Amniotic stem cell (primary cell): ENCODE results near the gene SLC16A9.
"Not testable (repeated sequence)": the region's sequence is repeated elsewhere in the genome, so short reads cannot be mapped to it uniquely, and the experiment has no call there.

Experiments used
- DNase-seq: peaks from one replicate; lab custom pipeline; 2025; lab: John Stamatoyannopoulos, UW

The SLC16A9 gene, protein sequence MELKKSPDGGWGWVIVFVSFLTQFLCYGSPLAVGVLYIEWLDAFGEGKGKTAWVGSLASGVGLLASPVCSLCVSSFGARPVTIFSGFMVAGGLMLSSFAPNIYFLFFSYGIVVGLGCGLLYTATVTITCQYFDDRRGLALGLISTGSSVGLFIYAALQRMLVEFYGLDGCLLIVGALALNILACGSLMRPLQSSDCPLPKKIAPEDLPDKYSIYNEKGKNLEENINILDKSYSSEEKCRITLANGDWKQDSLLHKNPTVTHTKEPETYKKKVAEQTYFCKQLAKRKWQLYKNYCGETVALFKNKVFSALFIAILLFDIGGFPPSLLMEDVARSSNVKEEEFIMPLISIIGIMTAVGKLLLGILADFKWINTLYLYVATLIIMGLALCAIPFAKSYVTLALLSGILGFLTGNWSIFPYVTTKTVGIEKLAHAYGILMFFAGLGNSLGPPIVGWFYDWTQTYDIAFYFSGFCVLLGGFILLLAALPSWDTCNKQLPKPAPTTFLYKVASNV

DNA sequence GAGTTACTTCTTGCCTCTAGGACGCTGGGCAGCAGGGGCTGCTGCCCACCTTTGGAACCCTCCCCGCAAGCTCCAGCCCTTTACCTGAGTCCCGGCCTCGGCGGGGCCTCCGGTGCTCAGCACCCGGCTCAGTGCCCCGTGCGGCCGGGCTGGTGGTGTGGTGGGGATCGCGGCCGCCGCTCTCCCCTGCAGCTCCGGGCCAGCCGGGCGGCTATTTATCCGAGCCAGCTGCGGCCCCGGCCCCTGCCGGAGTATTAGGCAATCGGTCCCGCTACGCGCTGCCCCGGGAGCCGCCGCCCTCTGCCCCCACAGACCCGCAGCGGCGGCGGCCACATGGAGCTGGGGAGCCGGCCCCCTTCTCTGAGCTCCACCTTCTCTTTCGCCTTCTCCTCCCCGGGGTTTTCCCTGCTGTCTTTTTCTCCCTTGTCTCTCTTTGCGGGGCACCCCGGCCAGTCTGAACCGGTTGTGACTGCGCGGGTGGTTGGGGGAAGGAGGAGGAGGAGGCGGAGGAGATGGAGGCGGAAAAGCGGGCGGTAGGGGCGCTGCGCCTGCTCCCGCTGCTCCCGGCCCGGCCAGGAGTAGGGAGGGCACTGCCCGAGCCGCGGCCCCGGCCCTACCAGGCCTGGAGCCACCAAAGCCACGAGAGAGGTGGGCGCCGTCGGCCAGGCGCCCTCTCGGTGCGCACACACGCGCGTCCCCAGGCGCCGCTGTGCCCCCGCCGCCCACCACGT lies at the start of gene SLC16A9:
TSS of gene SLC16A9 (minus strand) at position 456 of the 731 bp plus-strand sequence. CDS start 25,559 bp downstream, outside the sequence.
- no peak for DNase-seq

DNA sequence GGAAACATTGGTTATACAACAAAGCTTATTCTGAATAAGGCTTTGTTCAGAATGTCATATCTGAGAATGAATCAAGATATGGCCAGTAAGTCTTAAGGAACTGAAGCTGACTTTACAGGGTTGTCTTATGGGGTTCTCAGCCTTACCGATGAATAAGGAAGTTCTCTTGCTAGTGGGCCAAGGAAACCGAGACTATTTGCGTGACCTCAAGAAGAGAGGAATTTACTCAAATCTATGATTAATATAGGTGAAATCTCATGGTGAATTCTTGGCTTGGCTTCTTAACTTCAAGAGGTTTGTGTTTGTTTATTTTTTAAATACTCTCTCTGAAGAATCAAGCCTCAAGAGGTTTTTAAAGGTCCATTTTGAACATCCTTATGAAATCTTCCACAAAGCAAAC lies 48.3 kb upstream of the SLC16A9 start:
- DNase-seq: no peak

DNA sequence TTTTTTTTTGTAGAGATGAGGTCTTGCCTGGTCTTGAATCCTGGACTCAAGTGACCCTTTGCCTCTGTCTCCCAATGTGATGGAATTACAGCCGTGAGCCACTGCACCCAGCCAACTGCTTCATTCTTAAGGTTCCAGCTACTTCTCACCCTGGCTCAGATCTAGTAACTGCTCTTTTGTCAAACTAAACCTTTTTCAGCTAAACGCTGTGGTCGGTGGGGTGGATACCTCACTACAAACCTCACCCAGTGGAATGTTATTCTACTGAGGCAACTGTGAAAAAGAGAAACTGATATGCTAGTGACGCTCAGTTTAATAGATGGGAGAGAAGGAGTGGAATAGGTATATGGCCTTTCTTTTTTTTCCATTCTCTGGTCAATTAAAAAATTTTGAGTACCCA lies 45.3 kb upstream of the SLC16A9 start:
- DNase-seq: no peak

DNA sequence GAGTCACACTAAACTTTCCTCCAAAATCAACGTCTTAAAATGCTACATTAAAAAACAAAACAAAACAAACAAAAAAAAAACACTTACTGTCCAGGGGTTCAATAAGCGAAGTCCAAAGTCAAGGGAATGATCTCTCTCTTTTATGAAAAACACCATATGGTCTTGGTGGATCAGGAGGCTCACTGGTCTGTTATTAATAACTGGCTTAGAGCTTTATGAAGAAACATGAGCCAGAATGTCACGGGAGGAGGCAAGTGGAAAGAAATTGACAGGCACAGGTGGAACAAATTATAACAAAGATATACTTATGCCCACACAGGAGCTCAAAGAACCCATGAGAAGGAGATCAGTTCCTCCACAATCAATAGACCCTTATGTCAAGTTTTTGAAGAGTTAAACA lies 43.6 kb upstream of the SLC16A9 start, which contains the start of gene MRLN:
TSS of gene MRLN (minus strand) at position 189 of the 400 bp plus-strand sequence.
- no peak for DNase-seq

DNA sequence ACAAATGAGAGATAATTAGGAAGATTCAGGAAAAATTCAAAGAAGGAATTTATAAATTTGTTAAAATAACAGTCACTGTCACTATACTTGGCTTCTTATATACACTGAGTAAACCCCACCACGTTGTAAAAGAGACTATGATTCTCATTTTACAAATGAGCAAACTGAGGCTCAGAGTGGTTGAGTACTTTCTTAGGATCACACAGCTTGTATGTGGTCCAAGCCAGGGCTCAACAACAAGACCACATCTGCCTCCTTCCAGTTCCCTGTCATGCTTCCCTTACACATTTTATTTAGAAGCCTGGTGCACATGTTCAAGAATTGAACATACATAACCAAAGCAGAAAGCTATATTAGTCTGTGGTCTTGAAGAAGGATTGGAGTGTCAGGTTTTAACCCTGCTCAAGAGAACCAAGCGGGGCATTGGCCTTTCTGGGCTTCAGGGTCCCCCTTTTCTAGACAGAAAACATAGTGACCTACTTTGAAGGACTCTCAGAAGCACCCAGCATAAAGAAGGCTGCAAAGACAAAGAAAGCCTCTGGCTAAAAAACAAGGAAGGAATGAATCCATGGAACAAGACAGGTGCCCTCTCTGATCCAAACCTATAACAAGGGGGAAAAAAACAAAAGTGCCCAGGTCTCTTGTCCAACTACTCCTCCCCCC lies 42.8 kb upstream of the SLC16A9 start:
- DNase-seq: no peak

DNA sequence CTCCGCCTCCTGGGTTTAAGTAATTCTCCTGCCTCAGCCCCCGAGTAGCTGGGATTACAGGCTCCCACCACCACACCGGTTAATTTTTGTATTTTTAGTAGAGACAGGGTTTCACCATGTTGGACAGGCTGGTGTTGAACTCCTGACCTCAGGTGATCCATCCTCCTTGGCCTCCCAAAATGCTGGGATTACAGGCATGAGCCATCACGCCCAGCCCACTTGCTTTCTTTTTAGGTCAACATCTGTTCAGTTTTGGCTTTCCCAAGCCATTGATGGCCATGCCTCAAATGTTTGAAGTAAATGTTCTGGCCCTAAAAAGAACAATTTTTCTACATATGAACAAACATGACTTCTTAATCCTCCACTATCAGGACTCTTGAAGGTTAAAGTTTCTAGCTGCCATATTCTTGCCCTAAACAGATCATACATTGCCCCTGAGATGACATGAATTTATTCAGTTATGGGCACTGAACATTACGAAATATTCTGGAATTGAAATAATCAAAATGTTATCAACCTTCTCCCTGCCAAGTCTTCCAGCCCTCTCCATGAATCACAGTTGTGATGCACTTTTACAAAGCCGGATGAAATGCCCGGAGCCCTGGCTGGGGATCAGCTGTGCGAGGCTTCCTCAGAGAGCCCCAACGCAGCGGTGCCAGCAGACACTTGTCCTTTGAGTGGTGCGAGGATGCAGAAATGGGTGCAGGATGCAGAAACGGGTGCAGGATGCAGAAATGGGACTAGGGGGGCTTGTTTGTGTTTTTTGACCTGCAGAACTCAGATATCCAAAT lies 40.7 kb upstream of the SLC16A9 start:
- DNase-seq: no peak

DNA sequence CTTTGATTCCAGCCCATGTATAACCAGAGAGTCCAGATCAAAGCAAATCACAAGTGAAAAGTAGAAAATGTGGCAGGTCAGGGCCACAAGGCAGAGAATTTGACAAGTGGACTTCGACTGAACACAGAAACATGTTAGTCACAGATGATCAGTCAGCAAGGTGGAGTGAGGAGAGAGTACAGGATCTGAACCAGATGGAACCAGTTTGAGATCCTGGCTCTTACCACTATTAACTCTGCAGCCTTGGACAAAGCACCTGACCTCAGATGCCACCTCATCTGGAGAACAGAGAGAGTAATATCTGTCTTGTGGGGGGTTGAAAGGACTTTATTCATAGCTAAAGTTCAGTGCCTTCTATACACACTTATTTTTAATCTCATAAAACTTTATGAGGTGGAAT lies 39.2 kb upstream of the SLC16A9 start:
- DNase-seq: no peak

DNA sequence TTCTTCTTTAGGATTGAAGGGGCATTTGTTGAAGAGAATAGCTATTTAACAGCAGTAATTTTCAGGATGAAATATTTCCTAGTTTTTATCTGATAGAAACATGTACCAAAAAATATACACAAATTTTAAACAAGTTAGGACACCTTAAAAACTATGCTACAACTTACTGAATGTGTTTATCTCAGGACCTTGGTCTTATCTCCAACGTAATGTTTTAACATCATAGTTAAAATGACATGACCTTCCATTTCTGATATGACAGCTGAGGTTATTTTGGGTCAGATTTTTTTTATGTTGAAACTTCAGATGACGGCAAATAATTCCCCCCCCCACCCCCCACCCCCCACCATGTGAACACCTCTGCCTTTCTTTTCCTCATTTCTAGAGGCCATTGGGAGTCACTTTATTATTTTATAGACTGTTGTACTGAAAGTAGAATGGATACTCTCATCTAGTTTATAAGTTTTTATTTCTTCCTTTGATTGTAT lies 35.6 kb upstream of the SLC16A9 start:
- DNase-seq: no peak

DNA sequence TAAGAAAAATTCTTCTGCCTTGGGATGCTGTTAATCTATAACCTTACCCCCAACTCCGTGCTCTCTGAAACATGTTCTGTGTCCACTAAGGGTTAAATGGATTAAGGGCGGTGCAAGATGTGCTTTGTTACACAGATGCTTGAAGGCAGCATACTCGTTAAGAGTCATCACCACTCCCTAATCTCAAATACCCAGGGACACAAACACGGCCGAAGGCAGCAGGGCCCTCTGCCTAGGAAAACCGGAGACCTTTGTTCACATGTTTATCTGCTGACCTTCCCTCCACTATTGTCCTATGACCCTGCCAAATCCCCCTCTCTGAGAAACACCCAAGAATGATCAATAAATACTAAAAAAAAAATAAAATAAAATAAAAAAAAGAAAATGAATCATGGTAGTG lies 35.1 kb upstream of the SLC16A9 start:
- not testable (repeated sequence) for DNase-seq

DNA sequence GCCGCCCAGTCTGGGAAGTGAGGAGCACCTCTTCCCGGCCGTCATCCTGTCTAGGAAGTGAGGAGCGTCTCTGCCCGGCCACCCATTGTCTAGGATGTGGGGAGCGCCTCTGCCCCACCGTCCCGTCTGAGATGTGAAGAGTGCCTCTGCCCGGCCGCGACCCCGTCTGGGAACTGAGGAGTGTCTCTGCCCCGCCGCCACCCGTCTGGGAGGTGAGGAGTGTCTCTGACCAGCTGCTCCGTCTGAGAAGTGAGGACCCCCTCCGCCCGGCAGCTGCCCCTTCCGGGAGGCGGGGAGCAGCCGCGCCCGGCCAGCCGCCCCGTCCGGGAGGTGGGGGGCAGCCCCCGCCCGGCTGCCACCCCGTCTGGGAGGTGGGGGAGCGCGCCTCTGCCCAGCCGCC lies 34.5 kb upstream of the SLC16A9 start:
- DNase-seq: not testable (repeated sequence)

DNA sequence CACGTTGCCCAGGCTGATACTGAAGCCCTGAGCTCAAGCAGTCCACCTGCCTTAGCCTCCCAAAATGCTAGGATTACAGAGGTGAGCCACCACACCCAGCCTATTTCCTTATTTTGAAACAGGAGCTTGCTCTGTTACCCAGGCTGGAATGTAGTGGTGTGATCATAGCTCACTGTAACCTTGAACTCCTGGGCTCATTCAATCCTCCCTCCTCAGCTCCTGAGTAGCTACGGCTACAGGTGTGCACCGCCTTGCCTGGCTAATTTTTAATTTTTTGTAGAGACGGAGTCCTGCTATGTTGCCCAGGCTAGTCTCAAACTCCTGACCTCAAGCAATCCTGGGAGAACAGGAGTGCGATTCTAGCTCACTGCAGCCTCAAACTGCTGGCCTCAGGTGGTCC lies 31.9 kb upstream of the SLC16A9 start:
- DNase-seq: no peak

DNA sequence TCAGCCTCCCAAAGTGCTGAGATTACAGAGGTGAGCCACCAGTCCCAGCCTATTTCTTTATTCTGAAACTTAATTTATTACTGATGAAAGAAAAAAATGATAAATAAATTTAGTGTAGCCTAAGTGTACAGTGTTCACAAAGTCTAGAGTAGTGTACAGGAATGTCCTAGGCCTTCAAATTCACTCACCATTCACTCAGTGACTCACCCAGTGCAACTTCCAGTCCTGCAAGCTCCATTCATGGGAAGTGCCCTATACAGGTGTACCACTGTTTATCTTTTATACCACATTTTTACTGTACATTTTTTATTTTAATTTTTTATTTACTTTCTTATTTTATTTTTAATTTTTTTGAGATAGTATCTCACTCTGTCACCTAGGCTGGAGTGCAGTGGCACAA lies 31.4 kb upstream of the SLC16A9 start:
- DNase-seq: no peak

DNA sequence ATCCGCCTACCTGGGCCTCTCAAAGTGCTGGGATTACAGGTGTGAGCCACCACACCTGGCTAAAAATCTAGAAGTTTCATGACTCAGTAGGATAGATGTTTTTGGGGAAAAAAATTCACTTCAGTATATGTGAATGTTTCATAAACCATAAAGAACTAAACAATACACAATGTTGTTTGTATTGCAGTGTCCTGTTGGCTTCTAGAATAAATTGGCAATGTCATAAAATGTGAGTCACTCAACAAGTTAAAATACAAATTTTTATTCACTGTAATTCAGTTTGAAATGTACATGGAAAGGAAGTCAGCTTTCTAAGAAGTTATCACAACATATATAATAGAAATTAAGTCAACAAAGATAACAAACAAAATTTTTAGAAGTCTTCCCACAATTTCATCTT lies 27.1 kb upstream of the SLC16A9 start:
- no peak for DNase-seq

DNA sequence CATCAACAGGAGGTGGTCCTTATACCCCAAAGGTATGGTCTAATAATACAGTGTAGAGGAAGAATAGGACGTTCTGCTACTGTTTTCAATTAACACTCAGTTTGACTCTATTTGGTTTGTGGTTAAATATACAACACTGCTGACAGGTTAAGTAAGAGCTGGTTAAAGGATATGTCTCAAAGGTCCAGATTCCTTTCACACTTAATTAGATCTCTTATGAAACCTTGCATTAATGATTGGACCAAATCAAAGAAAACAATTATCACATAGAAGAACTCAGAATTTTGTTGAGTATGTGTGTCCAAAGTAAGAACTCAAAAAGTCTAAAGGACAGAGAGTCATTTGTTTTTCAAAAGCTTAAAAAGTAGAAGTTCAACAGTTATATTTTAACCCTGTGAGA lies 25.6 kb upstream of the SLC16A9 start:
- no peak for DNase-seq

DNA sequence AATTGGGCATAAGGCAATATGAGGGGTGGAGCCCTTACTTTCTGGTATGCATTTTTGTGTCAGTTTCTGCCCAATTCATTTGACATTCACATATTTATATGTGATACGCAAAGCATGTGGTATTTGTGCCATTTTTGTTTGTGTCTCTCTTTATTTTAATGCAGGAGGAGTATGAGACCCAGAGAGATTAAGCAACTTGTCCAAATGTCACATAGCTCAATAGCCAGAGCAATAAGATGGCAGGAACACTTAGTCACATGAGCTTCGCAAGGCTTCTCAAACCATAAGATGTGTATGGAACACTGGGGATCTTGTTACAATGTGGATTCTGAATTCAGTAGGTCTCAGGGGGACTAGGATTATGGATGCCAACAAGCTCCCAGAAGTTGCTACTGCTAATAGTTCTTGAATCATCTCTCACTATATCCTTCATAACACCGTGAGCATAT lies 24.4 kb upstream of the SLC16A9 start:
- DNase-seq: no peak

DNA sequence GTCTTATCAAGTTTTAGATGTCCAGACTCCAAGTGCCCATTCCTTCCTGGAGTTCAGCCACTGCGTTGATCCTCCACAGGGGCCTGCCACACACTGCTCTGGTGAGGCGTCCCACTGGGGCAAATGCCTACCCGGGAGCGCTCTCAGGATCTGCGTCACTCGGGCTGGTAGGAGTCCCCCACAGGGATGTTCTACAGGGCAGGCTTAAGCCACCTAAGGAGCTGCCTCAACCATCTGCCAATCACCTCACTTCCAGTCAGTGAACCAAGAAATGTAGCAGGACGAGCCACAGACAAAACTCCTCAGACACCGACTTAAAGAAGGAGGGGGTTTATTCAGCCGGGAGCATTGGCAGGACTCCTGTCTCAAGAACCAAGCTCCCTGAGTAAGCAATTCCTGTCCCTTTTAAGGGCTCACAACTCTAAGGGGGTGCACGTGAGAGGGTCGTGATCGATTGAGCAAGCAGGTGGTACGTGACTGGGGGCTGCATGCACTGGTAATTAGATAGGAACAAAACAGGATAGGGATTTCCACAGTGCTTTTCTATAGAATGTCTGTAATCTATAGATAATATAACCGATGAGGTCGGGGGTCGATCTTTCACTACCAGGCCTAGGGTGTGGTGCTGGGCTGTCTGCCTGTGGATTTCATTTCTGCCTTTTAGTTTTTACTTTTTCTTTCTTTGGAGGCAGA lies 23.8 kb upstream of the SLC16A9 start:
- not testable (repeated sequence) for DNase-seq

DNA sequence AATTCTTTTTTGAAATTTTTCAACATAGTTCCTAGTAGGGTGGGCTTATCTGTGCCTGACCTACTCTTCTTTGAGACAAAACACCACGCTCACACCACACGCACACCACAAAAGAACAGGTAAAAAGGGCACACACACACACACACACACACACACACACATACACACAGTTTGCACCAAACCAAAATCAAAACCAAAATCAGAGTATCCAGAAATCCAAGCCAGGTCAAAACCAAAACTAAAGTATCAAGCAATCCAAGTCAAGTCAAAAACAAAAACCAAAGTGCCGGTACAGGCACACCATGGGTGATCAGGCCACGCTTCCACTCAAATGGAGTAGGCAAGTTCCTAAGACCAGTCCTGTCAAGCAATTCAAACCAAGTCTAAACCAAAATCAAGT lies 23.2 kb upstream of the SLC16A9 start:
- DNase-seq: not testable (repeated sequence)

DNA sequence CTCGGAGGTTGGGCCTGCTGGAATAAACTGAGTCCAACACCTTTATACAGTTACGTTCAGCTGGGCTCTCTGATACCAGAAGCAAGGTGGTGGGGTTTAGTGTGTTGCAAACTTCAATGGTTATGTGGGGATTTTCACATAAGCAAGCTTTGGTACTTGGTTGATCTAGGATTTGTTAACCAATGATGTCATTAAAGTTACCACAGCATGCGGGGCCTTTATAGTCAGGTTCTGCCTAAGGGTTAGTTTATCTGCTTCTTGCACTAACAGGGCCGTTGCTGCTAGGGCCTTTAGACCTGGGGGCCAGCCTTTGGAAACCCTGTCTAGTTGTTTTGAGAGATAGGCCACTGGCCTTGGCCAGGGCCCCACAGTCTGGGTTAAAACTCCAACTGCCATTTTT lies 19.5 kb upstream of the SLC16A9 start:
- DNase-seq: not testable (repeated sequence)

DNA sequence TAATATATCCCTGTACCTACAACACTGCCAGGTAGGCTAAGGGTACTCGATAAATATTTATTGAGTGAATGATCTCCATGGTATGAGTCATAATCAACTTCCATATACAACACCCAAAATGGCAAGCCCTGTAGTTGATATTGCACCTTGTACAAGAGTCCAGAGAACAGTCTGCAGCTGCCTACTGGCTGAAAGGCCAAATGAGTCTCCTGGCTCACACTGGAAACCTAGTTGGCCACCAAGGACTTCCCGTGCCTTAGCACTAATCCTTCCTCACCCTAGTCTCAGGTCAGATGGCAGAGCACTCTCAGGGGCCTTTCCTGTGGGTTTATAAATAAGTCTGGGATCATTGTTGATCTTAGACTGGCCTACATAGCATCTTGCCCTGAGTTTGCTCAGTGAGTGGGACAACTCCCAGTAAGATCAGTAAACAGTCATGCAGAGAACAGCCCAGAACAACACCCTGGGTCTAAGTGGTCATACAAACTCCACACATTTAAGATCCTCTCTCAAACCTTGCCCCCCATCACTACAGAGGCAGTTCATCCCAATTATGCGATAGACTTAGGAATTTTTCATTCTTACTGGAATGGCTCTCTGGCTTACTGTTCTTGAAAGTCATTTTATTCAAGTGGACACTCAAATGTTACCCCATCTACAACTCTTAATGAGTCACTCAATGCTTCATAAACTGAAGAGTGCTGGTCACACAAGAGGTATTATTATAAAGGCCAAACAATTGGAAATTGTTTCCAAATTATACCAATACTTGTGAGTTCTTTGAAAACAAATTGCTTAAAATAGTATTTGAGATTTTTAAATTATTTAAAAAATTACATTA lies 14.7 kb upstream of the SLC16A9 start:
- no peak for DNase-seq

DNA sequence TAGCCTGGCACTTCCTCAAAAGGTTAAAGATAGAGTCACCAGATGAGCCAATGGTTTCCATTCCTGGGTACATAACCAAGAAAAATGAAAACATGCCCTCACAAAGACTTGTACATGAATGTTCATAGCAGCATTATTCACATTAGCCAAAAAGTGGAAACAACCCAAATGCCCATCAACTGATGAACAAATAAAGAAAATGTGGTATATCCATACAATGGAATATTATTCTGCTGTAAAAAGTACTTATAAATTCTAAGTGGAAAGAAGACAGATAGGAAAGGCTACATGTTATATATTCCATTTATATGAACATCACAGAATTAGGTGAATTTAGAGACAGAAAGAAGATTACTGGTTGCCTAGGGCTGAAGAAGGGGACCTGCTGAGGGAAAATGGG lies 10.7 kb upstream of the SLC16A9 start:
- DNase-seq: no peak
